DMS153 treated with DMSO at 0.1 percent for 48 hours (cell line): Measurements from ENCODE around the gene NPFFR2.
"Not testable (repeated sequence)": the region's sequence is repeated elsewhere in the genome, so short reads cannot be mapped to it uniquely, and the experiment has no call there.

Source experiments
- DNase-seq: peaks from one replicate; lab custom pipeline; 2025; ENCODE audit not compliant: unreplicated experiment; lab: John Stamatoyannopoulos, UW

Gene NPFFR2

GRCh38 chr4:72031868-72032608 is at the start of gene NPFFR2:
TSS of gene NPFFR2 (plus strand) at chr4:72032000. CDS start at chr4:72128592, 96,592 bp downstream.
- no peak for DNase-seq

- no peak for DNase-seq
Measured at GRCh38 chr4:71992571-71993312, 39.1 kb upstream of the NPFFR2 start.

GRCh38 chr4:71994559-71994958 is 37.2 kb upstream of the NPFFR2 start:
- DNase-seq: no peak

GRCh38 chr4:71995297-71995696 is 36.5 kb upstream of the NPFFR2 start:
- DNase-seq: no peak

- DNase-seq: no peak
Measured at GRCh38 chr4:72006586-72006985, 25.2 kb upstream of the NPFFR2 start.

GRCh38 chr4:72011906-72012305 is 19.9 kb upstream of the NPFFR2 start:
- no peak for DNase-seq

- DNase-seq: no peak
Measured at GRCh38 chr4:72016011-72016410, 15.8 kb upstream of the NPFFR2 start.

GRCh38 chr4:72019688-72020087 is 12.1 kb upstream of the NPFFR2 start:
- DNase-seq: no peak

- no peak for DNase-seq
Measured at GRCh38 chr4:72022553-72022952, 9.2 kb upstream of the NPFFR2 start.

- DNase-seq: no peak
Measured at GRCh38 chr4:72055566-72055965, 23.8 kb downstream of the NPFFR2 start.

GRCh38 chr4:72063726-72064125 is 31.9 kb downstream of the NPFFR2 start:
- no peak for DNase-seq

GRCh38 chr4:72067051-72067450 is 35.3 kb downstream of the NPFFR2 start:
- DNase-seq: no peak

- DNase-seq: no peak
Measured at GRCh38 chr4:72073816-72074215, 42.0 kb downstream of the NPFFR2 start.

GRCh38 chr4:72076562-72076961 is 44.8 kb downstream of the NPFFR2 start:
- DNase-seq: no peak

GRCh38 chr4:72077346-72077745 is 45.5 kb downstream of the NPFFR2 start:
- no peak for DNase-seq

GRCh38 chr4:72084587-72085011 is 52.8 kb downstream of the NPFFR2 start:
- DNase-seq: no peak

GRCh38 chr4:72090606-72091005 is 58.8 kb downstream of the NPFFR2 start:
- not testable (repeated sequence) for DNase-seq

GRCh38 chr4:72094059-72094797 is 62.4 kb downstream of the NPFFR2 start:
- DNase-seq: peak; percentile 85

GRCh38 chr4:72107456-72107855 is 75.7 kb downstream of the NPFFR2 start:
- no peak for DNase-seq

GRCh38 chr4:72109364-72109763 is 77.6 kb downstream of the NPFFR2 start:
- DNase-seq: no peak

GRCh38 chr4:72109959-72110497 is 78.2 kb downstream of the NPFFR2 start:
- DNase-seq: no peak
